ENCODE data around the gene ITGB1.
"Not testable (repeated sequence)": the region's sequence is repeated elsewhere in the genome, so short reads cannot be mapped to it uniquely, and the experiment has no call there.

Gene ITGB1

DNA sequence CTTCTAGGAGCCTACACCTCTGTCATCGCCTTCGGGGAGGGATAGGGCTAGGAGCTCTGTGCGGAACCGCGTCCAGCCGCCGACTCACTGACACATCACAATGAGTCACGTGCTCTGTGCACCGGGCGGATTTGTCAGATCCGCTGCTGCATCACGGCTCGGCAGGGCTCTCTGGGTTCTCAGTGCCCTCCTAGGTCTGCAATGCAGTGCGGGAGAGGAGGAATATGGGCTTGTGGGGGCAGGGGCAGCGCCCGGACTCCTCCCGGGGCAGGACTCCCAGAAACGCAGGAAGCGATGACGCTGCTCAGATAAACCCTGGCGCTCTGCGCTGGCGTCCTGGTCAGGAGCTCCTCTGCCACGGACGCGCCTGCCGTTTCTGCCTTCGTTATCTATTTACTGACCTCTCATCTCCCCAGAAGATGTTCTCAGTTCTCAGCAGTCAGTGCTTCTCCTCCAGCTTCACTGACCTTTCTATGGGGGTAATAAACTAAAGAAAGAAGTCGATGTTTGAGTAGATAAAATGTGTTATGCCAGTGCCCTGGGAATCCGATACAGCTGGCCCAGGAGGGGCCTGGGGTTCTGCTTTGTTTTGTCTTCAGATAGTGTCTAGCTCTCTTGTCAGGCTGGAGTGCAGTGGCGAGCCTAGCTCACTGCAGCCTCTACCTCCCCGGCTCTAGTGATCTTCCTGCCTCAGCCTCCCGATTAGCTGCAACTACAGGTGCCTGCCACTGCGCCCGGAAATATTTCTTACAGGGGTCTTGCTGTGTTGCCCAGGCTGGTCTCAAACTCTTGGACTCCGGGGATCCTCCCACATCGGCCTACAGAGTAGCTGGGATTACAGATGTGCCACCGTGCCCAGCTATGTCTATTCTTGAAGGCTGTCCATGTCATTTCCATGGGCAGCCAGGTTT is 22.8 kb upstream of the ITGB1 start:
- peak; percentile 69 for DNase-seq (ENCODE audit: low read depth)

- no peak for DNase-seq (ENCODE audit: low read depth)
These were observed 22.2 kb upstream of the ITGB1 start for GRCh38 chr10:32980242-32980557.

- not testable (repeated sequence) for DNase-seq (ENCODE audit: low read depth)
These were observed 21.7 kb upstream of the ITGB1 start for GRCh38 chr10:32979719-32980118.

DNA sequence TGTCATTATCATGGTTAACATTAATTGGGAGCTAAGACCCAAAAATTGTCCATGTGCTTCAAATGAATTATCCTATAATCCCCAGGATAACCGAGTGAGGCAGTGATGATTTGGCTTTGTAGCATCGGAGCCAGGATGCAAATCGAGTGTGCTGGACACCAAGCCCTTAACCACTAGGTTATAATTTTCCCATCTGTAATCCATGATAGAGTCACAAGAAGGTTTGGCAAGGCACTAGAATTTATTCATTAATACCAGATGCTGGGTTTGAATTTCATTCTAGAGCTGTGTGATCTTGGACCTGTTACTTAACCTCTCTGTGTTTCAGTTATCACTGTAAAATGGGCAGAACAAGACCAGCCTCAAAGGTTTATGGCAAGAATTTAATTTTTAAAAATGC is 21.0 kb upstream of the ITGB1 start:
- DNase-seq (ENCODE audit: low read depth): no peak

- DNase-seq (ENCODE audit: low read depth): not testable (repeated sequence)
These were observed 20.1 kb upstream of the ITGB1 start for GRCh38 chr10:32977846-32978809.

DNA sequence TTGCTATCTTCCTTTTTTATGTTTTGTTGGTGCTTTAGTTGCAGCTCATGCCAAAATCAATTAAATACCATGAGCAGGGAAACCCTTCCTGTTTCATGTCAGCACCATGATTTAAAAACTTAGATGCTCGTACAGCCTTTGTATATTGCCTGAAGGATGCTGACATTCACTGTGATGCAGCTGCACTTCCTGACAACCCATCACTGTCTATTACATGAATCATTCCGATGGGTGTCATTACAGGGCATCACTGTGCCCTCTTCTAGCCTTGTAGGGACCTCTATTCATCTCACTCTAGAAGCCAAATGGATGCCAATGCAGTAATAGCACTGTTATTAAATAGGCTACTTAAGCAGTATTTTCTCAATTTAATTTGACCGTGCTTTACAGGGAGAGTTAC is 18.3 kb upstream of the ITGB1 start:
- no peak for DNase-seq (ENCODE audit: low read depth)

GRCh38 chr10:32972929-32973328 is 14.9 kb upstream of the ITGB1 start:
- no peak for DNase-seq (ENCODE audit: low read depth)

GRCh38 chr10:32972460-32972859 is 14.4 kb upstream of the ITGB1 start:
- no peak for DNase-seq (ENCODE audit: low read depth)

- DNase-seq (ENCODE audit: low read depth): no peak
These were observed 13.6 kb upstream of the ITGB1 start for GRCh38 chr10:32971536-32972091.

DNA sequence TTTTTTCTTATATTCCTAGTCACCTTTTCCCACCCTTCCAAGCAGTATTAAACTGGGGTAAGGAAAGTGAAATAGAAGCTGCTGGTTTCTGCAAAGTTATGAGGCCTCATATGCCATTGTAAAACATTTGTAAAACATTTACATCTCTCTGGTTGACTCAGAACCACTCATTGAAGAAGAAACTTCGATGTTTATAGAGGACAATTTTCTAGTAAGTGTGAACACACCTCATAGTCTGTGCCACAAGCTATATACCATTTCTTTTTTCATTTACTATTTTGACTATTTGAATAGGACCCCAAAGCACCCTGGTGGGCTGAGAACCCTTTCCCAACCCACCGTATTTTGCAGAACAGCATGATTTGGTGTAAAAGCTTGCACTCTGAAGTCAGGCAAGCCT is 12.9 kb upstream of the ITGB1 start:
- no peak for DNase-seq (ENCODE audit: low read depth)

GRCh38 chr10:32964270-32964669 is 6.2 kb upstream of the ITGB1 start:
- DNase-seq (ENCODE audit: low read depth): no peak

DNA sequence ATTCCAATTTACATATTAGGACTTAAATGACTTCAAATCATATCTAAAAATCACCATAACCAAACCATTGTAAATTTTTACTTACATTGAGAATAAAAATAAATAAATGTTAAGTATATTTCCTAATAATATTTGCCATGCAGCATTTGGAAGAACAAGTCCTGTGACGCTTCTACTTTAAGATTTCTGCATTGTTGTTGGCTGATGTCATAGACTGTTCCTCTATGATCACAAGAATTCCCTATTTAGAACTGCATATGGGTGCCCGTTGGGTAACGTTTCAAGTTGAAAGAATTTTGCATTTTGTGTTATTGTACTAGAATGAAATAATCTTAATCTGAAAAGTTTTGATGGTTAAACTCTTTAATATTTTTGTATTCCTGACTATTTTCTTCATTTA is 5.1 kb upstream of the ITGB1 start:
- DNase-seq (ENCODE audit: low read depth): no peak

GRCh38 chr10:32962521-32962920 is 4.5 kb upstream of the ITGB1 start:
- DNase-seq (ENCODE audit: low read depth): no peak

DNA sequence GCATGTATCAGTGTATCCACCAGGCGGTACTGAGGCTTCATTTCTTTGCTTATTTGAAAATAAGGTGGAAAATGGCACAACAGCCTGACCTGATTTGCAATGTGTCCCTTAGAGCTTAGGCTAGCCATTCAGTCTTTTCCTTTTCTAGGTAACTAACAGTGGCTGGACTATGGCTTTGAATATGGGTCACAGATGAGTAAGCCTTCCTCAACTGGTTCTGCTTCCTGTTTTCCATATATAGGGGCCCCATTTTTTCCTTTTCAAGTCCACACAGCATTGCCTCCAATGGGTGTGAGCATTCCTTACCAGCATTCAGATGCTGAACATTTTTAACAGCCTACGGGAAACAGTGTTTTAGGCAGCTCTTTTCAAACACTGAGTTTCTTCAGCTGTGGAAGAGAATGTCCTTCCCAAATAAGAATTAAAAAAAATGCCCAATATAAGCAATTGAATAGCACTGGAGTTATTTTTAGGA is 3.9 kb upstream of the ITGB1 start:
- DNase-seq (ENCODE audit: low read depth): no peak

DNA sequence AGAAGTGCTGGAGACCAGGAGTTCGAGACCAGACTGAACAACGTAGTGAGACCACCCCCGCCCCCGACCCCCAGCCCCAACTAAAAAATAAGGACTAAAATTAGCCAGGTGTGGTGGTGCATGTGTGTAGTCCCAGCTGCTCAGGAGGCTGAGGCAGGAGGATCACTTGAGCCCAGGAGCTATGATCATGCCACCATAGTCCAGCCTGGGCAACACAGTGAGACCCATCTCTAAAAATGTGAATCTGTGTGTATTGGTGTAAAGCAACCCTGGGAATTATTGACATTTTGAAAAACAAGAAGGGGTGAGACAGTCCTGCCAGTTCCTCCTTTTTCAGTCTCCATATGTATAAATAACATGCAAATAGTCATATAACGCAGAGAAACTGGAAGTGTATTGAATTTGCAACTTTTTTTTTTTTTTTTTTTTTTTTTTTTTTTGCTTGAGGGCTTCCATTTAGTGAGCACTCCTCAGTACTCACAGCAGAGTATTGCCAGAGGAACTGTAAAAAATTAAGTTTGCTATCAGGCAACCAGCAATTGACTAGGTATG is 3.4 kb upstream of the ITGB1 start:
- no peak for DNase-seq (ENCODE audit: low read depth)

DNA sequence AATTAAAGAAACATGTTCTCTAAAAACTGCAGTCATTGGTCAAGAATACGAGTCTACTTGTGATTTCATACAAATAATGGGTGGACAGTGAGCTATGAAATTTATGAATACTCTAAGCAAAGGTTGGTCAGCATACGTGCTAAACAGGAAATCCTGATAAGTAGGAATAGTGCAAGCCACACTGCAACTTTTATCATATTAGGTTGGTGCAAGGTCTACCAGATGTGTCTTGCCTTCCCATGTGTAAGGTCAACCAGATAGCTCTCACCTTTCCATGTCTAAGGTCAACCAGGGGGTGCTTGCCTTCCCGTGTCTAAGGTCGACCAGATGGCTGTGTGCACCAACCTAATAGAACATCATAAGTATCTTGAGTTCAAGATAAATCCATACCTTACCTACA is 2.0 kb upstream of the ITGB1 start:
- no peak for DNase-seq (ENCODE audit: low read depth)

DNA sequence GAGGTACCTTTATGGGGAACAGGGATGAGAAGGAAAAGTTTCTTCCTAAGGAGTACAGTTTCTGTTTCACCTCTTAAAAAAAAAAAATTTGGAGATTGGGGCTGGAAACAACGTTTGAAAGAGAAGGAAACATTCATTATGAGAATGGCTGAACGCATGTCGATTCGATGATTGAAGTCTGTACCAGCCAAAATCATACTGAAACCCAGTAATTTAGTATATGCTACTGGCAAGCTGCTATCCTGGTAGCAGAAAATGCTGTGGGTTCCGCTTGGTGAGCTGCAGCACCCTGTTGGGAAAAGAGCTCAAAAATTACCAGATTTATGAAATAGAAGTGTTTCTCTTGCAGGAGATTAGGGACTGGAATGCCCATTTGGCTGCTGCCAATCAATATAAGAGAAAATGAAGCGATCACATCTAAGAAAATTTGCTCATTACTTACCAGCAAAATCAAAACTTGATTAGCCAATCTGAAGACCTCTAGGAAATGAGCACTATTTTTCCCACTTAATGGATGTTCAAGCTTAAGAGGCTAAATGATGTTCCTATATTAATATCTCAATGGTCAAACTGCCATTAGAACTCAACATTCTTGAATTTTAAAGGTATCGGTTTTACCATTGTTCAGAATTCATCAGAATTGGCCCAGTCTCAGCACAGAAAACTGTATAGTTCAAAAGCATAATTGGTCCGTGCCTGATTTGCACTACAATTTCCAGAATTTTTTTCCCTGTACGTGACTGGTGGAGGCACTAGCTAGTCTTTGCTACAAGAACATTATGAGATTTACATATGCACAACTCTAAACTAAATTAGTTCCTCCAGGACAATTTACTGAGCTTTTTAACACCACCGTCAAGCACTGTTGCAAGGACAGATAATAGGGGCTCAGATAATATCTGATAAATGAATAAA is 1.2 kb upstream of the ITGB1 start:
- no peak for DNase-seq (ENCODE audit: low read depth)

DNA sequence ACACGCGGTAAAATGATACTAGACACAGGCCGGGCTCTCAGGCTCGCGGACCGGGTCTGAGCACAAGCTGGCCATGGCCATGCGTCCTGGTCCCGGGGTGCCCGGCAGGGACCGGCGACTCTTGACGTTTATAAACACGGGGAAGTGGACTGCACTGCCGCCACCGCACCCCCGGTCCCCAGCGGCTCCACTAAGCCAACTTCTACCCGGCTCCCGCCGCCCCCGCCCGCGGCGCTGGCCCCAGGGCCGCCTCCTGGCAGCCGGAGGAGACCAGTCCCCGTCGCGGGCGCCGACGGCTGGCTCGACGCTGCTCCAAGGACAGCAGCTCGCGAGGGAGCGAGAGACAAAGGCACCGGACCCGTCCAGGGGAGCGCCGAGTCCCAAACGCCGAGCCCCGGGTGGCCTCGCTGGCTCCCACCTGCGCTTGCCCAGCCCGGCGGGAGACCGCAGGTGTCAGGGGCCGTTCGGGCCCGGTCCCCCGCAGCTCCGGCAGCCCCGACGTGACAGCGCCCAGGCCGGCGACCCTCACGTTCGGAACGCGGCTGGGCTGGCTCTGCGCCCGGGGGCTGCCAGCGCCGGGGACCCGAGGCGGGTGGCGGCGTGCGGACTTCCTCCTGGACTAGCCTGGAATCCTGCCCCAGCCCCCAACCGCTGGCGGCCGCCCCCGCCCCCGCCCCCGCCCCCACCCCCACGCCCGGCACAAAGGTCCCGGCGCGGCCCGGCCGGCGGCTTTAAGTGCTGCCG is 517 bp downstream of the ITGB1 start:
- no peak for DNase-seq (ENCODE audit: low read depth)

- DNase-seq (ENCODE audit: low read depth): no peak
These were observed 1.4 kb downstream of the ITGB1 start for GRCh38 chr10:32956365-32957197.

GRCh38 chr10:32955790-32956189 is 2.2 kb downstream of the ITGB1 start:
- DNase-seq (ENCODE audit: low read depth): no peak
